ENCODE results near the gene TCP10L.
"Not testable (repeated sequence)": the region's sequence is repeated elsewhere in the genome, so short reads cannot be mapped to it uniquely, and the experiment has no call there.

Gene TCP10L

GRCh38 chr21:32585970-32586369 lies 647 bp upstream of the TCP10L start:
- DNase-seq (ENCODE audit: low spot score) = no peak

- DNase-seq (ENCODE audit: low spot score) = no peak
Observed at GRCh38 chr21:32584472-32584871, 851 bp downstream of the TCP10L start.

DNA sequence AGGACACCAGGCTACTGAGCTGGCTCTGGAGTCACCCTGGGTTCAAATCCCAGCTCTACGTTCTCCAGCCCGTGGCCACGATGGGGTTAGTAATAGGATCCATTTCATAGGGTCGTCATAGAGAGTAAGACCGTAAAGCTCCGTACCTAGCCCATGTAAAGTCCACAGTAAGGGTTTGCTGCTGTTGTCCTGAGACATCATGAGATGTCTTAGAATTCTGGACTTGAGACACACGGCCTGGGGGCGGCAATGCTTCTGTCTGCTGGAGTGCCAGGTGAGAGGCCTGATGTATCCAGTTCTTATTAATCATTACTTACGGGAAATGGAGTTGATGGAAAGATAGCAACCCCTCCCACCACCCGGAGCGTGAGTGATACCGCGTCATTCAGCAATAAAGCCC lies 3.6 kb downstream of the TCP10L start:
- no peak for DNase-seq (ENCODE audit: low spot score)

GRCh38 chr21:32580949-32581348 lies 4.4 kb downstream of the TCP10L start:
- no peak for DNase-seq (ENCODE audit: low spot score)

GRCh38 chr21:32578107-32578691 lies 7.1 kb downstream of the TCP10L start:
- DNase-seq (ENCODE audit: low spot score) = peak; percentile 38

- no peak for DNase-seq (ENCODE audit: low spot score)
Observed at GRCh38 chr21:32576011-32576410, 9.3 kb downstream of the TCP10L start.

DNA sequence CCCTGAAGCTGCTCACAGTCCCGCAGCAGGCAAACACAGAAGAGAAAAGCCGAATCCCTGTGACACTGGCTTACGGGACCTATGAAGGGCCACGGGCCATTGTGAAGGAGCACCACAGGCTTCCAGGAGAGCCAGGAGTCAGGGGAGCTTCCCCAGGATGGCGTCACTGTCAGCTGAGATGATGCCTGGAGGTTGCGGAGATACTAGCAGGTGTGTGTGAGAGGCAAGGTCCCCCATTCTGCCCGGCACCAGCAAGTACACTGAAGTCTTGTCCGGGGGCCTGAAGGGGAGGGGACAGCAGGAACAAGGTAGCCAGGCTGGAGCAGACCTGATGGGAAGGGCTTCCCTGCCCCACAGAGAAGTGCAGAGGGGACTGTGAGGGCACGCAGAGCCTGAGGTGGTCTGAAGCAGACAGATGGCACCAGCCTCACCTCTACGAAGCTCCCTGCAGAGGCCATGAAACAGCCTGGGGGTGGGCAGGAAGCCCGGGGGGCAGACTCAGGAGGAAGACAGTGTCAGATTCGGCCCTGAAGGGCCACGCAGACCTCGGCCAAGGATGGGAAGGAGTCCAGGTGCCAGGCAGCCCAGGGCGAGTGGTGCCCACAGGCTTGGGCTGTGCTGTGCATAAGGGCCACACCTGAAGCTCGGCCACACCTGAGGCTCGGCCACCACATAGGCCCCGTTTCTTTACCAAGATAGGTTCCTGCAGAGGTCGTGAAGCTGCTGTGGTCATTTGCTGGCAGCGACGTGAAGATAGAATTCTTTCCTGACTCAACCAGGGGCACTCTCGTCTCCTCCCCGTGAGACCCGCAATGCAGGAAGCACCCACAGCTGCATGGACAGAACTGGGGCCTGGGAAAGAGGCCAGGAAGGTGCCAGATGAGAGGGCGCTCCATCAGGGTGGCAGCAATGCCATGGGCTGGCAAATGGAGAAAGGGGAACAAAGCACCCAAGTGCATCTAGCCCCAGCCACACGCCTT lies 10.1 kb downstream of the TCP10L start:
- DNase-seq (ENCODE audit: low spot score) = no peak

- peak; percentile 86 for DNase-seq (ENCODE audit: low spot score)
Observed at GRCh38 chr21:32572574-32573420, 12.5 kb downstream of the TCP10L start.

GRCh38 chr21:32570456-32570855 lies 14.9 kb downstream of the TCP10L start:
- no peak for DNase-seq (ENCODE audit: low spot score)

DNA sequence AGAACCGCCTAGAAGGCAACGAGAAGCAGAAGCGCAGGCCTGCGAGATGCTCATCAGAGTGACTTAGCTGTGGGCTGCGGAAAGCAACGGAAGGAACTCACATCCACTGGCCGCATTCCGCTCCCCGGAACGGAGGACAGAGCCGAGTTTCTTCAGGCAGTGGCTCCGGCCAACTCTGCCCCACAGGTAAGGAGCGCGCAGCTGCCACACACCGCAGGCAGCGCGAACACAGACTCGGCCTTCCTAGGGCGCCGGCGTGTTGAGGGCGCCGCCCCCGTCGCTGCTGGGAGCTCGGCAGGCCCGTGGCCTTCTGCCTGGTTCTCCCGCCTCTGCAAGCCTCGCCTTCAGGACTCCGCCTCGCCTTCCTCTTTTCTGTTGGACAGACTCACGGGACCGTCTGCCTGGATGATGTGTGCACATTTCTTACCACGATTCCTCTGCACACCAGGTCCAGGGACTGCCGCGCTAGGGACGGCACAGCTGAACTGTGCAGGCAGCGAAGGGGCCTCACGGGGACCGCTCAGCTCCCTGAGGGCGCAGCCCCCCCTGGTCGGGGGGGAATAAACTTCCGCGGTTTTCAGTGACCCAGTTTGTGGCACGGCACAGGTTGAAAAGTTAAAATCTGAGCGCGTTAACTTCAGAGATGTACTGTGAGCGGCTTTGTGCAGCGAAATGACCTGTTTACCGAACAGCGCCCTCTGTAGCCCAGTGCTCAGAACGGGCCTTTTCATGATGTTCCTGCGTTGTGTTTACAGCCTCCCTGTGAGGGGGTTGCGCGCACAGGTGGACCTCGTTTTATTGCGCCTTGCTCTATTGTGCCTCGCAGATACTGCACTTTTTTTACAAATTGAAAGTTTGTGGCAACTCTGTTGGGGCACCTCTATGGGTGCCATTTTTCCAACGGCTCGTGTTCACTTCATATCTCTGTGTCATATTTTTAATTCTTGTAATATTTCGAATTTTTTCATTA lies 15.8 kb downstream of the TCP10L start:
- peak; percentile 90 for DNase-seq (ENCODE audit: low spot score)

DNA sequence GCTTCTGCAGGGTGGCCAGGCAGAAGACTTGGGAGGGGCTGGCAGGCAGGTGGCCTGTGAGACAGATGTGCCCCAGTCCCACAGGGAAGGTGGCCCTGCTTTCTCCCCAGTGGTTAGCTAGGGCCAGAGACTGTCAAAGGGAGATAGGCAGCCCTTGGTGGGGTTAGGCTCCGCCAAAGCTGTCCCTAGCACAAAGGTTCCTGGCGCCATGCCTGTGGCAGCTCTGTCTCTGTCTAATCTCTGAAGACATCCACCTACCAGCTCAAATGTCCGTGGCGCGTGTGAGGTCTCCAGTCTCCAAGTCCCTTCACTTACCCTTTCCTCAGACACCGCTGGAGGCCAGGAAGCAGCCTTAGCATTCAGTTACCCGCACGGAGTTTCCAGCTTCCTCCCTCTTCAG lies 17.7 kb downstream of the TCP10L start:
- DNase-seq (ENCODE audit: low spot score) = no peak

DNA sequence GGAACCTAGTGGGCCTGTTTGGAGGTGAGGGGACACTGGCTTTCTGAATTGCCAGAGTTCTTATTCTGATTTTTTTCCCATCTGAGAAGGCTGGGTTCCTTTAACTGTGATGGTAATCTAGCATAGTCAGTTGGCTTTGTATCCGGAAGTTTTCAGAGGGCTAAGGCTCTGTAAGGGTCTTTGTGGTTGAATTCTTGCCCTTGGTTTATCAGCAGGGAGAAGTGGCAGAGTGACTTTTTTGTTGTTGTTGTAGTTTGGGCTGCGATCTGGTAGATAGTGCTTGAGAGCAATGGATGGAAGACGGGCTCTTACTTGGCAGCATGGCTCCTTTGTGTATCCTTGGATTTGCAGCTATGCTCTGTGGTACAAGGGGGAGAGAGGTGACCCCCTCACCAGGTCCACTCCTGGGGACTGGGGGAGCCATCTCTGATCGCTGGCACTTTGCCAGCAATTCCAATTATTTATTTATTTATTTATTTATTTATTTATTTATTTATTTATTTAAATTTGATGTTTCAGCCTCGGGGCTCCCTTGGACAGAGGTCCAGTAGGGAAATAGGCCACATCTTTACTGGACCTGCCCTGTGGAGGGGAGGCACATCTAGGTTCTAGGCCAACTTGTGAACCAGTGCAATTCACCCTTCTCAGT lies 18.5 kb downstream of the TCP10L start:
- DNase-seq (ENCODE audit: low spot score) = no peak

DNA sequence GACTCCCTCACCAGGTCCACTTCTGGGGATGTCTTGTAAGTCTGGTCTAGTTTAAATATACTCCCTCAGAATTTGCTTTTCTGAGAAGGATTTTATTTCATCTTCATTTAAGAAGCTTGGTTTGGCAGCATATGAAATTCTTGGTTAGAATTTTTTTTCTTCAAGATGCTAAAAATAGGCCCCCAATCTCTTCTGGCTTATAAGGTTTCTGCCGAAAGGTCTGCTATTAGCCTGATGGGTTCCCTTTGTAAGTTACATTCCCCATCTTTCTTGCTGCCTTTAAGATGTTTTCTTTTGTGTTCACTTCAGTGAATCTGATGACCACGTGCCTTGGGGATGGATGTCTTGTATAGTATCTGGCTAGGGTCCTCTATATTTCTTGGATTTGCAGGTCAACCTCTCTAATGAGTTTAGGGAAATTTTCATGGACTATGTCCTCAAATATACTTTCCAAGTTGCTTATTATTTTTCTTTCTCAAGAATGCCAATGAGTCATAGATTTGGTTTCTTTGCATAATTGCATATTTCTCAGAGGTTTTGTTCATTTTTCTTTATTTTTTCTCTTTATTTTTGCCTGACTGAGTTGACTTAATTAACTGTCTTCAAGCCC lies 19.4 kb downstream of the TCP10L start:
- no peak for DNase-seq (ENCODE audit: low spot score)

- DNase-seq (ENCODE audit: low spot score) = peak; percentile 8
Observed at GRCh38 chr21:32562915-32563314, 22.4 kb downstream of the TCP10L start.

DNA sequence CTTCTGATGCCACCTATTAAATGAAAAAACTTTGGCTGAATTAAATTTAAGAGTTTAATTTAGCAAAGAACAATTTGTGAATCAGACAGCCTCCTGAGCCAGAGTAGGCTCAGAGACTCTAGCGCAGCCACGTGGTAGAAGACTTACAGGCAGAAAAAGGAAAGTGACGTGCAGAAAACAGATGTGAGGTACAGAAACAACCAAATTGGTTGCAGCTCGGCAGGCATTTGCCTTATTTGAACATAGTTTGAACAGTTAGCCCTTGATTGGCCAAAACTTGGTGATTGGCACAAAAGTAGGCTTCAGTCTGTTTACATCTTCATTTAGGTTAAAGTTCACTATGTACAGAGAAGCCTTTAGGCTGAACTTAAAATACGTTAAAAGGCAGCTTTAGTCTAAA lies 22.9 kb downstream of the TCP10L start:
- no peak for DNase-seq (ENCODE audit: low spot score)

DNA sequence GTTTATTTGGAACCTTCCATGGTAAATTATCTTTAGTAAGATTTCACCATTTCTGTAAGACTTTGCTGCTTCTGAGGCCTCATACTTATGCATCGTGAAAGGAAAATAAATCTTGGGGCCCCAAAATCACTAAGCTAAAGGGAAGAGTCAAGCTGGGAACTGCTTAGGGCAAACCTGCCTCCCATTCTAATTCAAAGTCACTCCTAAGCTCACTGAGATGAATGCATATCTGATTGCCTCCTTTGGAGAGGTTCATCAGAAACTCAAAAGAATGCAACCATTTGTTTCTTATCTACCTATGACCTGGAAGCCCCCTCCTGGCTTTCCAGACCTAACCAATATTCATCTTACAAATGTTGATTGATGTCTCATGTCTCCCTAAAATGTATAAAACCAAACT lies 23.8 kb downstream of the TCP10L start:
- DNase-seq (ENCODE audit: low spot score) = not testable (repeated sequence)

DNA sequence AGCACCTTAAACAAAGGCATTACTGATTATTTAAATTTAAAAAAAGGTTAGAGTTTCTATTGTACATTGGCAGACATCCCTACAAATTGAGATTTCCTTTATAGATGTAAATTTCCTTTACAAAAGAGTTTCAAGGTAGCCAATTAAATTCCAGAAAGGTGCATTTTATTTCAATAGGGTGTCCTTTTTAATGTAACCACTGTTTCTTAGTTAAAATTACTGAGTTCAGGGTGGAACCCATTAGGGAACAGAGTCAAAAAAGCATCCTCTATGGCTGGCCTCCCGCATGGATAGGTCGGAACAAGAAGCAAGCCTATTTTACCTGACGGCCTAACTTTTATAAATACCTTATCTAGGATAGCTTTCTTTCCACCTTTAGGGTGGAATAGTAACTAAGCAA lies 24.4 kb downstream of the TCP10L start:
- DNase-seq (ENCODE audit: low spot score) = no peak

- DNase-seq (ENCODE audit: low spot score) = no peak
Observed at GRCh38 chr21:32559006-32559610, 26.2 kb downstream of the TCP10L start.

DNA sequence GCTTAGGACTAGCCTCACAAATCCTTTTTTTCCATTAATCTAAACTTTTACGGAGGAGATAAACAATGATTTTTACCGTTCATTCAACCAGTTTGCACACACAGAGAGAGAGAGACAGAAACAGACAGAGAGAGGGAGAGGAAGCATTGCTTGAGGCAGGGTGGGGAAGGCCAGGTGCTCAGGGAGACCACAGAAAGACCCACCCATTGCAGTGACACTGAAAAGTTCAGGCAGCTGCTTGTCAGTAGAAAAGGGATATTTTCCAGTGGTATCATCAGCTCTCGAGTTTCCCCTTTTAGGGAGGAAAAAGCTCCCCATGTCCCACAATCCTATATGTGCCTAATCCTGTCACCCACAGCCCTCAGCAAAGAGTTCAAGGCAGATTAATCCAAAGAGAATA lies 27.2 kb downstream of the TCP10L start:
- no peak for DNase-seq (ENCODE audit: low spot score)

Measured in SW480 (cell line).